NT2/D1 (cell line): ENCODE measurements around the gene TCIRG1.

ENCODE experiments used
- DNase-seq: peaks from one replicate; pipeline ENCODE4 v3.0.0-alpha.2; 2011; ENCODE audit warnings: low read depth, low spot score
- H3K27me3 ChIP-seq: 2 replicates; pipeline ENCODE4 v1.6.0; 2011; ENCODE audit warnings: mild to moderate bottlenecking; ENCODE audit not compliant: insufficient read length, insufficient read depth
- H3K36me3 ChIP-seq: 2 replicates; pipeline ENCODE4 v1.6.1; 2011; ENCODE audit warnings: mild to moderate bottlenecking, low read length, mixed read lengths; ENCODE audit not compliant: insufficient read depth, insufficient read length
- H3K4me1 ChIP-seq: 2 replicates; pipeline ENCODE4 v1.5.1; 2011; ENCODE audit not compliant: insufficient read depth, insufficient read length
- H3K4me3 ChIP-seq: 2 replicates; pipeline ENCODE4 v1.5.1; 2011; ENCODE audit warnings: low read depth; ENCODE audit not compliant: insufficient read length
- H3K9ac ChIP-seq: 2 replicates; pipeline ENCODE4 v1.6.0; 2011; ENCODE audit warnings: low read depth; ENCODE audit not compliant: insufficient read length
- H3K9me3 ChIP-seq: 2 replicates; pipeline ENCODE4 v1.5.1; 2011; ENCODE audit warnings: mild to moderate bottlenecking, low read length; ENCODE audit not compliant: insufficient read depth
- SUZ12 ChIP-seq: IDR thresholded peaks from 2 replicates; pipeline ENCODE4 v1.6.1; 2011; ENCODE audit not compliant: insufficient read length, insufficient read depth; ENCODE audit errors: extremely low read depth
- YY1 ChIP-seq: IDR thresholded peaks from 2 replicates; pipeline ENCODE4 v1.6.1; 2011; ENCODE audit not compliant: insufficient read length, insufficient read depth
- ZNF274 ChIP-seq: IDR thresholded peaks from 2 replicates; pipeline ENCODE4 v1.6.1; 2011; ENCODE audit warnings: mild to moderate bottlenecking, low read depth, low read length

TCIRG1 gene

DNA sequence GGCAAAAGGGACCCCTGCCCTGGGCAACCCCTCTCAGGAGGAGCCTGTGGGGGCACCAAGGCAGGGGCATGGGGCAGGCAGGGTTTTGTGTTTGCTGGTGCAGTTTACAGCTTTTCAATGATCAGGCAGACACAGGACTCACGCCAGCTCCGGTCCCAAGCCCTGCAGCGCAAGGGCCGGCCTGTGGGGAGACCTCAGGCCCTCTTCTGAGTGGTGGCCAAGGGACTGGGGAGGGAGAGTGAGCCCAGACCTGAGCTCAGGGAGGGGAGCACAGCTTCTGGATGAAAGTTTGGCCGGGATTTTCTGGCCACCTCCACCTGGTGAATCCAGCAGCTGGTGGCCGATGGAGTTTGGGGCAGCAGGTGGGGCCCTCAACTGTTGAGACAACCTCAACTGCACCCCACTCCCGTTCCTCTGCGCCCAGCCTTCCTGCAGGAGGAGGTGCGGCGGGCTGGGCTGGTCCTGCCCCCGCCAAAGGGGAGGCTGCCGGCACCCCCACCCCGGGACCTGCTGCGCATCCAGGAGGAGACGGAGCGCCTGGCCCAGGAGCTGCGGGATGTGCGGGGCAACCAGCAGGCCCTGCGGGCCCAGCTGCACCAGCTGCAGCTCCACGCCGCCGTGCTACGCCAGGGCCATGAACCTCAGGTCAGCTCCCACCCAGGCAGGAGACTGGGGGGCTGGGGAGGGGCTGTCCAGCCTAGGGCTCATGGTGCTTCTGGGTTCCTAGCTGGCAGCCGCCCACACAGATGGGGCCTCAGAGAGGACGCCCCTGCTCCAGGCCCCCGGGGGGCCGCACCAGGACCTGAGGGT is 3.6 kb downstream of the TCIRG1 start:
- Histone ChIP-seq H3K9ac (peak overlapping the region; percentile 28), H3K36me3 (peaks cover 30% of the 10 kb centered on the region), H3K27me3 (no peaks in the 10 kb centered on the region), H3K9me3 (no peaks in the 10 kb centered on the region), H3K4me1 (peaks cover 46% of the 10 kb centered on the region), H3K4me3 (no peak overlapping the region)
- DNase-seq: no peak
- no peak for TF ChIP-seq SUZ12
- no peak for TF ChIP-seq YY1
- no peak for TF ChIP-seq ZNF274

DNA sequence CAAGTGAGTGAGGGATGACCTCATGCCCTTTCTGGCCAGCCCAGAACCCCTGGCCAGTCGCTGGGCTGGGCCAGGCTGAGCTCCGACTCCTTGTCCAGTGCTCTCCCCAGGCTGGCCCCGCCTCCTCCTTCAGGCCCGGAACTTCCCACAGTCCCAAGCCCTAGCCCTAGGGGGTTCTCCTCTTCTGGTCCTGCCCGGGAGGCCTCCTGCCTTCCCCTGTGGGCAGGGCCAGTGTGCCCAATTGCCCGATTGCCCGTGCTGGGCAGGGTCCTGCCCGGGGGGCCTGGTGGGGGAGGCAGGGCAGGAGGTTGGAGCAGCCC is 4.2 kb downstream of the TCIRG1 start:
- TF ChIP-seq SUZ12: no peak
- Histone ChIP-seq H3K36me3 (peaks cover 35% of the 10 kb centered on the region), H3K9me3 (no peaks in the 10 kb centered on the region), H3K9ac (no peak overlapping the region), H3K4me3 (no peak overlapping the region), H3K4me1 (peaks cover 40% of the 10 kb centered on the region), H3K27me3 (no peaks in the 10 kb centered on the region)
- no peak for DNase-seq

DNA sequence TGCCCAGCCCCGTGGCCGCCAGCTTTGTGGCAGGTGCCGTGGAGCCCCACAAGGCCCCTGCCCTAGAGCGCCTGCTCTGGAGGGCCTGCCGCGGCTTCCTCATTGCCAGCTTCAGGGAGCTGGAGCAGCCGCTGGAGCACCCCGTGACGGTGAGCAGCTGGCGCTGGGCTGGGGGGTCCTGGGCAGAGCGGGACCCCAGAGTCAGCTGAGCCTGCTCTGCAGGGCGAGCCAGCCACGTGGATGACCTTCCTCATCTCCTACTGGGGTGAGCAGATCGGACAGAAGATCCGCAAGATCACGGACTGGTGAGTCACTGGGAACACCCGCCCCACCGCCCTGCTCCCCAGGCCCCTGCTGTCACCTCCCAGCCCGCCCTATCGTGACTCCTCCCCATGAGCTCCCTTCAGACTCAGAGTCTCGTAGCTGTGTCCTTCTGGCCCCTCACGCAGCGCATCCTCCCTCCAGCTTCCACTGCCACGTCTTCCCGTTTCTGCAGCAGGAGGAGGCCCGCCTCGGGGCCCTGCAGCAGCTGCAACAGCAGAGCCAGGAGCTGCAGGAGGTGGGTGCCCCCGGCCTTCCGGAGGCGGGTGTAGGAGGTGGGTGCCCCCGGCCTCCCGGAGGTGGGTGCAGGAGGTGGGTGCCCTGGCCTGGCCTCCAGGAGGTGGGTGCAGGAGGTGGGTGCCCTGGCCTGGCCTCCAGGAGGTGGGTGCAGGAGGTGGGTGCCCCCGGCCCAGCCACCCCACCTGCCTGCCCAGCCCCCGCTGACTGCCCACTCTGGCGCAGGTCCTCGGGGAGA is 4.7 kb downstream of the TCIRG1 start:
- Histone ChIP-seq H3K36me3 (peaks cover 38% of the 10 kb centered on the region), H3K4me3 (no peak overlapping the region), H3K27me3 (no peaks in the 10 kb centered on the region), H3K9ac (no peak overlapping the region), H3K4me1 (peaks cover 35% of the 10 kb centered on the region), H3K9me3 (no peaks in the 10 kb centered on the region)
- DNase-seq: no peak
- no peak for TF ChIP-seq SUZ12
- TF ChIP-seq YY1: no peak
- no peak for TF ChIP-seq ZNF274

DNA sequence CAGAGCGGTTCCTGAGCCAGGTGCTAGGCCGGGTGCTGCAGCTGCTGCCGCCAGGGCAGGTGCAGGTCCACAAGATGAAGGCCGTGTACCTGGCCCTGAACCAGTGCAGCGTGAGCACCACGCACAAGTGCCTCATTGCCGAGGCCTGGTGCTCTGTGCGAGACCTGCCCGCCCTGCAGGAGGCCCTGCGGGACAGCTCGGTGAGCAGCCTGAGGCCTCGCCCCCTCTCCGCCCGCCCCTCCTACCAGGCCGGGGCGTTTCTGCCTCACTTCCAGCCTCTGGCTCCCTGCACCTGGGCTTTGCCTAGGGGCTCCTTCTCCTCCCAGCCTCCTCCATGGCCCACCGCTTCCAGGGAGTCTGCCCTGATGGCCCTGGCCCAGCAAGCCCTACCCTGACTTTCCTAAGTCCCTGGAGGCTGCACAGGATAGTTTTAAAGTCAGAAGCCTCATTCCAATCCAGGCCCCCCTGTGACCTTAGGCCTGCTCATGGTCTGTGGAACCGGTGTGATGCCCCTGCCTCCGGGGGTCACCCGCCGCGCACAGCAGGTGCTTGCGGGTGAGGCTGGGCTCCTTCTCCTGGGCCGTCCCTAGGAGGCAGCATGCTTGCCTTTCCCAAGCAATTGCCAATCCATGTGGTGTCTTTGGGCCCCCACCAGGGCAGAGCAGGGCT is 5.5 kb downstream of the TCIRG1 start:
- no peaks in the 10 kb centered on the region for H3K27me3 ChIP-seq
- no peak for TF ChIP-seq YY1
- no peak for TF ChIP-seq SUZ12
- no peak for TF ChIP-seq ZNF274
- no peaks in the 10 kb centered on the region for H3K9me3 ChIP-seq
- peaks cover 45% of the 10 kb centered on the region for H3K36me3 ChIP-seq
- peaks cover 30% of the 10 kb centered on the region for H3K4me1 ChIP-seq
- H3K9ac ChIP-seq: no peak overlapping the region
- H3K4me3 ChIP-seq: no peak overlapping the region
- no peak for DNase-seq

DNA sequence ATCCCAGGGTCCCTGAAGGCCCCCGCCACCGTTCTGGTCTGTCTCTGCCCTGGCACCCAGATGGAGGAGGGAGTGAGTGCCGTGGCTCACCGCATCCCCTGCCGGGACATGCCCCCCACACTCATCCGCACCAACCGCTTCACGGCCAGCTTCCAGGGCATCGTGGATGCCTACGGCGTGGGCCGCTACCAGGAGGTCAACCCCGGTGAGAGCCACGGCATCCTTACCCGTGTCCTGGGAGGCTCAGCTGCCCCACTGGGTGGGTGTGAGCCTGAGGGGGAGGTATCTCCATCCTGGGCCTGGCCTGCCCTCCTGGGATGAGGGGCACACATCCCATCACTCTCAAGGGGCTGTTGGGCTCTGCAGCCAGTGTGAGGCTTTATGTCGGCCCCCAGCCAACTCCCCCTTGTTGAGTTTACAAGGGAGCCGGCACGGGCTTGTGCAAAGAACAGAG is 6.1 kb downstream of the TCIRG1 start:
- no peak overlapping the region for H3K4me3 ChIP-seq
- TF ChIP-seq SUZ12 (no peak), YY1 (no peak), ZNF274 (no peak)
- no peaks in the 10 kb centered on the region for H3K27me3 ChIP-seq
- DNase-seq: no peak
- no peak overlapping the region for H3K9ac ChIP-seq
- H3K4me1 ChIP-seq: peaks cover 25% of the 10 kb centered on the region
- H3K9me3 ChIP-seq: no peaks in the 10 kb centered on the region
- peaks cover 52% of the 10 kb centered on the region for H3K36me3 ChIP-seq

DNA sequence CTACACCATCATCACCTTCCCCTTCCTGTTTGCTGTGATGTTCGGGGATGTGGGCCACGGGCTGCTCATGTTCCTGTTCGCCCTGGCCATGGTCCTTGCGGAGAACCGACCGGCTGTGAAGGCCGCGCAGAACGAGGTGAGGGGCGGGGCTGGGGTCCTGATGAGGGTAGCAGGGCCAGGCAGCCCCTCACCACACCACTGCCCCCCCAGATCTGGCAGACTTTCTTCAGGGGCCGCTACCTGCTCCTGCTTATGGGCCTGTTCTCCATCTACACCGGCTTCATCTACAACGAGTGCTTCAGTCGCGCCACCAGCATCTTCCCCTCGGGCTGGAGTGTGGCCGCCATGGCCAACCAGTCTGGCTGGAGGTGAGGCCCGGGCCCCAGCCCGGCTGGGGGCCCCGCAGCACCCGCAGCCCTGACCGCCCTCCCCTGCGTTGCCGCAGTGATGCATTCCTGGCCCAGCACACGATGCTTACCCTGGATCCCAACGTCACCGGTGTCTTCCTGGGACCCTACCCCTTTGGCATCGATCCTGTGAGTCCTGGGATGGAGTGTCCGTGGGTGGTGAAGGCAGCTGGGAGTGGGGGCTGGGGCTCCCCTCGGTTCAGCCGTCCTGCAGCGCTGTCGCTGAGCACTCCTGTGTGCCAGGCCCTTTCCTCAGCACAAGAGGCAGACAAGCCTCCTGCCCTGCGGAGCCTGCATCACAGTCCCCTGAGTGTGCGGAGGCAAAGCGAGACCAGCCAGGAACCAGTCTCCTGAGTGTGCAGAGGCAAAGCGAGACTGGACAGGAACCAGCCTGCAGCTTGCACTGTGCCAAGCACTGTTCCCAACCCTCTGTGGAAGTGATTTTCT is 8.8 kb downstream of the TCIRG1 start:
- DNase-seq: no peak
- H3K36me3 ChIP-seq: peaks cover 75% of the 10 kb centered on the region
- no peak overlapping the region for H3K4me3 ChIP-seq
- no peaks in the 10 kb centered on the region for H3K27me3 ChIP-seq
- H3K4me1 ChIP-seq: peaks cover 17% of the 10 kb centered on the region
- H3K9ac ChIP-seq: peak overlapping the region; percentile 32
- no peak for TF ChIP-seq ZNF274
- H3K9me3 ChIP-seq: no peaks in the 10 kb centered on the region
